Cerebellar cortex (tissue), 1 donor: ENCODE measurements around the gene ZNF615.
"Not testable (repeated sequence)": the region's sequence is repeated elsewhere in the genome, so short reads cannot be mapped to it uniquely, and the experiment has no call there.

ENCODE experiments used
- DNase-seq: peaks from one replicate; pipeline ENCODE4 v3.0.0-alpha.2; 2015; ENCODE audit warnings: low spot score

The ZNF615 gene

DNA sequence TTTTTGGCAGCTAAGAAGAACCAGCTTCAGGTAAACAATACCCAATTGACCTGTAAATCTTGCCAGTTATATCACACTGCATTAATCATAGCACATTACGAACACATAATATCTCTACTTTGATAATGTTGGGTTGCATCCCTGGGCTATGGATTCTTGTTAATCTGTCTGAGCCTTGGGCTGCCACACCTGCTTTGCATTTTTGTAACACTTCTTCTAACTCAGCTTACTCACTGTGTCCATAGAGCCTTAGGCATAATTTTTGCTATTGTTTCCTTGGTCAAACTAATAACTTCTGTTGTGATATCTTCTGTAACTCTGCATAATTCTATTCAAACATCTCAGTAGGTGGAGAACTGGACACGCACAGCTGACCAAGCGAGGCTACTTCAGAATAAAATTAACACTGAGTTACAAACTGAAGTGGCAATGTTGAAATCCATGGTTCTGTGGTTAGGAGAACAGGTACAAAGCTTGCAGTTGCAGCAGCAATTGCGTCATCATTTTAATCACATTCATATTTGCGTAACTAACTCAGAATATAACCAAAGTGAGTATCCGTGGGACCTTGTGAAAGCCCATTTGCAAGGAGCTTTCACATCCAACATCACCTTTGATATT is 27.8 kb downstream of the ZNF615 start:
- DNase-seq, result no peak

DNA sequence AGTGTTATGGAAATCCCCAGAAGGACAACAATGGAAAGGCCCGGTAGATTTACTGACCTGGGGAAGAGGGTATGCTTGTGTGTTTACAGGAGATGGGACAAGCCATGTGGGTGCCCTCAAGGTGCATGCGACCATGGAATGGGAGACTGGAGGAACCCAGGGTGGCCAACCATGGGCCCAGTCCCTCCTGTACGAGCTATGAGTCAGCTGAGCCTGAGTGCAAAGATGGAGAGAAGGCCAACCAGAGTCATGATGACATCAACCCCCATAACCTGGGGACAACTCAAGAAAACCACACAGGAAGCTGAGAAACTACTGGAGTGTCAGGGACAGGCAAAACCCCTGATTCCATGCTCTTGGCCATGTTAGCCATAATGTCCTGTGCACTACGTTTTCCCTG is 29.1 kb downstream of the ZNF615 start:
- no peak for DNase-seq

DNA sequence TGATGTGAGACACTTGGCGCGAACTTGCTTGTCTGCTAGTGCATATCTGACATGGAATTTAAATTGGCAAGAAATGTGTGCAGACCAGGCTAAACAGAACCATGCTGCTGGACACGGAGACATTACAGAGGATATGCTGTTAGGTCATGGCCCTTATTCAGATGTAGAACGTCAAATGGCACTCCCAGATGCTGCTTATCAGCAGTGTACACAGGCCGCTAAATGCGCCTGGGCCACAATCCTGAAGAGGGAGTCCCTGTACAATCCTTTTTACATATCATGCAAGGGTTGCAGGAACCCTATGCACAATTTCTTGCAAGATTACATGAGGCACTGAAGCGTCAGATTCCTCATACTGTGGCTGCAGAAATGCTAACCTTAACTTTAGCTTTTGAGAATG is 30.7 kb downstream of the ZNF615 start:
- DNase-seq, result no peak

DNA sequence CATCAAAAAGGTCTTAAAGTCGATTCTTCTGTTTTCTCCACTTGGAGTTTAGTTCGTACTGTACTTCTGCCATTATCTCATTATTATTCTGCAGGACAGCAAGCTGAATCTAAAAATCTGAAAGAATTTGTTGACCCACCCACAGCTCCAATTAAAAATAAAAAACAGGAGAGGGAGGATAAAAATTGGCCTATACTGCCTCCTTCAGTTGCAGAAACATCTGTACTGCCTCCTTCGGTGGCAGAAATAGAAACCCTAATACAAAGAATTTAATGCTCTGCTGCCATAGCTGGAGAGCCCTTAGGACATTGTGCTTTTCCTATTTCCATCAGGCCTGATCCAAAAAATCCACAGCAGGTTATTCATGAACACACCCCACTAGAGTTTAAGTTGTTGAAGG is 31.2 kb downstream of the ZNF615 start:
- DNase-seq, result no peak

DNA sequence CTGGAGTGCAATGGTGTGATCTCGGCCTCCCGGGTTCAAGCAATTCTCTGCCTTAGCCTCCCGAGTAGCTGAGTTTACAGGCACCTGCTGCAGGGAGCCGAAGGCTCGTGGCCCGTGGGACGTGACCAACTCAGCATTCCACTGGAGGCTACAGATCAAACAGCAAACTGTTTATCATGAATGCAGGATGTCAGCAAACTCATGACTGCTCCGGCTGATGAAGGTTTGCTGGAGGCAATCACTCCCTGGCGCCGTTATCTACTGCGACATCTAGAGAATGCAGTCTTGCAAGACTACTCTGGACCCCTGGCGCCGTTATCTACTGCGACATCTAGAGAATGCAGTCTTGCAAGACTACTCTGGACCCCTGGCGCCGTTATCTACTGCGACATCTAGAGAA is 32.2 kb downstream of the ZNF615 start:
- not testable (repeated sequence) for DNase-seq

DNA sequence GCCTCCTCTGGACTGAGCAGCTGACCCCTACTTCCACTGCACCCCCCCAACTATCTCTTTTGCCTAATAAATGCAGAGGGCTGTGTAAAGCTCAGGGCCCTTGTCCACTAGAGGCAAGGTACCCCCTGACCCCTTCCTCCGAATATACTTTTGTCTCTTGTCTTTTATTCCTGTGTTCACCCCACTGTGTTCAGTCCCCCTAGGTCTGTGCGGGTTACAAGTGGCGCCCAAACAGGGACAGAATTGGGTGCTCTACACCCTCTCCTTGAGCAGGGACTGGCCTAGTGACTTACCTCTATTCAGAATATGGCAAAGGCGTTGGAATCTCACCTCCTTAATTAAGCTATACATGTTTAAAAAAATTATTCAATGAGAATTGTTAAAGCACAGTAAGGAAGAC is 36.4 kb downstream of the ZNF615 start:
- DNase-seq, result no peak

DNA sequence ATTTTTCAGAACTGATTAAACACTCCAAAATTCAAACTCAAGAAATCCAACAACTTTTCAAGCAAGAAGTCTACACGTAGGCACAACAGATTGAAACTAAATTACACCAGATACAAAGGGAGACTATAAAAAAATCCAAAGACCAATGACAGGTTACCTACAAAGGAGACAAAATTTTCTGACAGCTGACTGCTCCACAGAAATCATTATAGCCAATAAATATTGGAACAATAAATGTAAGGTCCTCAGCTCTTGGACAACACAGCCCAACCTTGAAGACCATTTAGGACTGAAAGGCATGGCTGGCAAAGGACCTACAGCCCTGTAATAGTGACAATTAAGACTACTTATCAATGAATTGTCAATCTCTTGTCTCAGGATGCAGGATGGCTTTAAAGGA is 37.3 kb downstream of the ZNF615 start:
- DNase-seq, result no peak

DNA sequence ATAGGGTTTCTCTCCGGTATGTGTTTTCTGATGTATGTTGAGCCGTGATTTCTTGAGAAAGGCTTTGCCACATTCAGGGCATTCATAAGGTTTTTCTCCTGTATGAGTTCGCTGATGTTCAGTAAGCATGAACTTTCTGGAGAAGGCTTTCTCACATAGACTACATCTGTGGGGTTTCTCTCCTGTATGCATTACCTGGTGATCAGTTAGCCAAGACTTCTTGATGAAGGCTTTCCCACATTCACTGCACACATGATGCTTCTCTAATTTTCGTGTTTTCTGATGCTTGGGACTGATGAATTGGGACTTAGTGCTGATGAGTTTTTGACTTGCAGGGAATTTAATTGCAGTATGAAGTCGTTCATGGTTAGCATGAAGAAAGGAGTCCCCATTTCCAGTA is 42.4 kb downstream of the ZNF615 start:
- DNase-seq, result no peak

DNA sequence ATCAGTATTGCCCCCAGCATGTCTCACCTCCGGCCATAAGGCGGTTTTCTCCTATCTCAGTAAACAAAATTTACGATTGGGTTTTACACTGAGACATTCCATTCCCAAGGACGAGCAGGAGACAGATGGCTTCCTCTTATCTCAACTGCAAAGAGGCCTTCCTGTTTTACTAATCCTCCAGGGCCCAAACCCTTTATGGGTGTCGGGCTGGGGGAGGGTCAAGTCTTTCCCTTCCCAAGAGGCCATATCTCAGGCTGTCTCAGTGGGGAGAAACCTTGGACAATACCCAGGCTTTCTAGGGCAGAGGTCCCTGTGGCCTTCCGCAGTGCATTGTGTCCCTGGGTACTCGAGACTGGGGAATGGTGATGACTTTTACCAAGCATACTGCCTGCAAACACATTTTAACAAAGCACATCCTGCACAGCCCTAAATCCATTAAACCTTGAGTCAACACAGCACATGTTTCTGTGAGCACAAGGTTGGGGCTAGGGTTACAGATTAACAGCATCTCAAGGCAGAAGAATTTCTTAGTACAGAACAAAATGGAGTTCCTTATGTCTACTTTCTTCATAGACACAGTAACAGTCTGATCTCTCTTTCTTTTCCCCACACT is 47.3 kb downstream of the ZNF615 start:
- not testable (repeated sequence) for DNase-seq

DNA sequence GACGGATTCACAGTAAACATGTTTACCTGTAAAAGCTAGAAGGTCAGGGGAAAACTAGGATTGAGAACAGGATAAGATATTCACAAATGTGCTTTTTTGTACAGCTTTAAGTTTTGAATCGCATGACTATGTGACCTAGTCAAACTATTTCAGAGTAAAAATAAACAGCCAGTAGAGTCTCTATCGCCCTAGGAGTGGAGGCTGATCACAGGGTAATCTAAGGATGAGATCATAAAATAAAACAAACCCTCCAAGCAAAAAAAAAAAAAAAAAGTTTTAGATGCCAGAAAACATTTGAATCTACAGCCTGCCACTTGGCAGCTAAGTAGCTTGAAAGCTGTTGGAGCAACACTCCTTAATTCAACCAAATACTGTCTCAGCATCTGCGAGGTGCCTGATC is 48.2 kb downstream of the ZNF615 start:
- DNase-seq, result no peak

DNA sequence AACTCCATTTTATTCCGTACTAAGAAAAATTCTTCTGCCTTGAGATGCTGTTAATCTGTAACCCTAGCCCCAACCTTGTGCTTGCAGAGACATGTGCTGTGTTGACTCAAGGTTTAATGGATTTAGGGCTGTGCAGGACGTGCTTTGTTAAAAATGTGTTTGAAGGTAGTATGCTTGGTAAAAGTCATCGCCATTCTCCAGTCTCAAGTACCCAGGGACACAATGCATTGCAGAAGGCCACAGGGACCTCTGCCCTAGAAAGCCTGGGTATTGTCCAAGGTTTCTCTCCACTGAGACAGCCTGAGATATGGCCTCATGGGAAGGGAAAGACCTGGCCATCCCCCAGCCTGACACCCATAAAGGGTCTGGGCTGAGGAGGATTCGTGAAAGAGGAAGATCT is 50.2 kb downstream of the ZNF615 start:
- not testable (repeated sequence) for DNase-seq

DNA sequence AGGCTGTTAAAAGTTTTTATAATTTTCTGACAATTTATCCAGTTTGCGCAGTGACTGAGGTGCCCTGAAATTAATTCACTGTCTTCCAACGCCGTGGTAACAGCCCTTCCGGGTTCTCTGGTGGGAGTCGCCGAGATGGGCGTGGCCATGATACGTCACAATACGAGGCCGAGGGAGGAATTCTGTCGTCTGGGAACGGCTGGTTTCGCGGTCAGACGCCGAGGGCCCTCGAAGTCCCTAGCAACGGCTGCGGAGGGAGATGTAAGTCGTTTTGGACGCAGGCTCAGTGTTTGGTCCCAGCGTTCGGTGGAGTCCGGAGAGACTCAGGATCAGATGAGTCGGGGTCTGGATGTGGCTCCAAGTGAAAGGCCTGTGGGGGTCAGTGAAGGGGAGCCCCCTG is 59.0 kb downstream of the ZNF615 start:
- DNase-seq, result peak; percentile 43

DNA sequence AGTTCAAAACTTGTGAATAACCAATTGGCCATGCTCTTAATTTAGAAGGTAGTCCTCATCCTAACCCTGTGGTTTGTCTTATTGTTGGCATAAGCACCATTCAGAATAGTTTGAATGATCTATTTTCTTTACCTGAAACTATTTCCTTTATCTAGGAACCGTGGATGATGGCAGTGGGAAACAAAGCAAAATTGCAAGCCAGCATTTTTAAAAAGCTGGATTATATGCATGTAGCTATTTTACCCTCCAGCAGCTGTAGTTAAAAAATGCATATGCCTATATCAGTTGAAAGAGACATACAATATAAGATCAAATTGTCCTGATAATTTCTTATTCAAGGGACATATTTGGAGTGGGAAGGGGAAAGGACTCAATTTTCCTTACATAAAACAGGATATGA is 61.4 kb downstream of the ZNF615 start:
- no peak for DNase-seq

DNA sequence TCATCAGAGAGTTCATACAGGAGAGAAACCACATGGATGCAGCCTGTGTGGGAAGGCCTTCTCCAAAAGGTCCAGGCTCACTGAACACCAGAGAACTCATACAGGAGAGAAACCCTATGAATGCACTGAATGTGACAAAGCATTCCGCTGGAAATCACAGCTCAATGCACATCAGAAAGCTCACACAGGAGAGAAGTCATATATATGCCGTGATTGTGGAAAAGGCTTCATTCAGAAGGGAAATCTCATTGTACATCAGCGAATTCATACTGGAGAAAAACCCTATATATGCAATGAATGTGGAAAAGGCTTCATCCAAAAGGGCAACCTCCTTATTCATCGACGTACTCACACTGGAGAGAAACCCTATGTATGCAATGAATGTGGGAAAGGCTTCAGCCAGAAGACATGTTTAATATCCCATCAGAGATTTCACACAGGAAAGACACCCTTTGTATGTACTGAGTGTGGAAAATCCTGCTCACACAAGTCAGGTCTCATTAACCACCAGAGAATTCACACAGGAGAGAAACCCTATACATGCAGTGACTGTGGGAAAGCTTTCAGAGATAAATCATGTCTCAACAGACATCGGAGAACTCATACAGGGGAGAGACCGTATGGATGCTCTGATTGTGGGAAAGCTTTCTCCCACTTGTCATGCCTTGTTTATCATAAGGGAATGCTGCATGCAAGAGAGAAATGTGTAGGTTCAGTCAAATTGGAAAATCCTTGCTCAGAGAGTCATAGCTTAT is 63.0 kb downstream of the ZNF615 start:
- no peak for DNase-seq
